ENCODE data around the gene TNFSF9. TPM values are rescaled to one million over a fixed set of nuclear protein-coding genes. Genes with fewer than 3 reads are reported as not detected.
A peak's percentile ranks its signal among the peaks of the same experiment; 100 is the strongest.

TNFSF9 gene
- total RNA-seq, 2 experiments from 2014 or later: 1.3 to 1.5 TPM

GRCh38 chr19:6514089-6514488, 16.7 kb upstream of the TNFSF9 start:
- no peak overlapping the region for H3K27ac Mint-ChIP-seq
- CTCF ChIA-PET: interaction anchor here (0.7 kb wide), 2 partner anchors 33 to 456 kb away, joined by 3 to 5 read pairs; partner anchors contain the start of gene DENND1C
- no peak overlapping the region for H3K4me3 Mint-ChIP-seq
- no peaks in the 10 kb centered on the region for H3K9me3 Mint-ChIP-seq
- H3K36me3 Mint-ChIP-seq (ENCODE audit: low read depth): no peaks in the 10 kb centered on the region
- H3K27me3 Mint-ChIP-seq (ENCODE audit: low read depth): no peaks in the 10 kb centered on the region
- intact Hi-C loops (cut with micrococcal nuclease): no loop called here
- peaks cover 24% of the 10 kb centered on the region for H3K4me1 Mint-ChIP-seq (ENCODE audit: low read depth)
- DNase-seq: no peak

DNA sequence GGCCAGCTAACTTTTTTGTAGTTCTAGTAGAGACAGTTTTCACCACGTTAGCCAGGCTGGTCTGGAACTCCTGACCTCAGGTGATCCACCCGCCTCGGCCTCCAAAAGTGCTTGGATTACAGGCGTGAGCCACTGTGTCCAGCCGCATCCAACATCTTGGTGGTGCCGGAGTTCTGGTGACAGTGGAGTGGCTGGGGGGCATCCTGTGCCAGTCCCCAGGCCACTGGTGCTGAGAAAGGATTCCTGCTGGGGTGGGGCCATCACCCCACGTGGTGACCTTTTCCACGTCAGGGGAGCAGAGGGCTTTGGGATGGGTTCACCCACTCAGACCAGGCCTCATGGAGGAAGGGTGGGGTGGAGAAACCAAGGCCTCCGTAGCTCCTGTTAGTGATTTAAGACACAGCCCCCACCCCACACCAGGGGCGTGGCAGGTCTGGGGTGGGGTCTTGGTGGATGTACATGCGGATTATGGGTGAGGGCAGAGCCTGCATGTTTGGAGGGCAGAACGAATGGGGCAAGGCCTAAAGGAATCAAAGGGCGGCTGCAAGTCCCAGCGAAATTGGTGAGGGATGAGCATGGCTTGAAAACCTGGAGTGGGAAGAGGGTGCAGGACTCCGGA, 15.8 kb upstream of the TNFSF9 start:
- peaks cover 27% of the 10 kb centered on the region for H3K4me1 Mint-ChIP-seq (ENCODE audit: low read depth)
- no peak overlapping the region for H3K27ac Mint-ChIP-seq

GRCh38 chr19:6516018-6516658, 14.7 kb upstream of the TNFSF9 start:
- no peaks in the 10 kb centered on the region for H3K27me3 Mint-ChIP-seq (ENCODE audit: low read depth)
- peak; percentile 89 for DNase-seq
- H3K36me3 Mint-ChIP-seq (ENCODE audit: low read depth): no peaks in the 10 kb centered on the region
- peak overlapping the region; percentile 89 for H3K4me3 Mint-ChIP-seq
- H3K27ac Mint-ChIP-seq: no peak overlapping the region
- intact Hi-C loops (cut with micrococcal nuclease): loop anchor here (1.0 to 5.0 kb wide), 7 partner anchors 15 to 347 kb away; partner anchors contain the start of genes SH2D3A and TNFSF9
- peaks cover 27% of the 10 kb centered on the region for H3K4me1 Mint-ChIP-seq (ENCODE audit: low read depth)
- H3K9me3 Mint-ChIP-seq: no peaks in the 10 kb centered on the region
- CTCF ChIA-PET: interaction anchor here (0.6 to 2.7 kb wide), 21 partner anchors 9 to 374 kb away, joined by 3 to 17 read pairs (median 4); partner anchors contain the start of genes GPR108, TNFSF9 and VAV1

More for the DNA sequence above, 15.8 kb upstream of the TNFSF9 start:
- H3K36me3 Mint-ChIP-seq (ENCODE audit: low read depth): no peaks in the 10 kb centered on the region
- intact Hi-C loops (cut with micrococcal nuclease): loop anchor here (5.0 kb wide), 2 partner anchors 102 to 237 kb away; no protein-coding TSS in a partner anchor
- no peak for DNase-seq
- no peaks in the 10 kb centered on the region for H3K9me3 Mint-ChIP-seq
- H3K27me3 Mint-ChIP-seq (ENCODE audit: low read depth): no peaks in the 10 kb centered on the region
- CTCF ChIA-PET: no interaction called here
- H3K4me3 Mint-ChIP-seq: peak overlapping the region; percentile 19

GRCh38 chr19:6516659-6517291, 14.1 kb upstream of the TNFSF9 start:
- Mint-ChIP-seq H3K4me1 (ENCODE audit: low read depth) (peaks cover 27% of the 10 kb centered on the region), H3K27me3 (ENCODE audit: low read depth) (no peaks in the 10 kb centered on the region), H3K36me3 (ENCODE audit: low read depth) (no peaks in the 10 kb centered on the region), H3K27ac (peak overlapping the region; percentile 80), H3K9me3 (no peaks in the 10 kb centered on the region), H3K4me3 (peak overlapping the region; percentile 89)
- intact Hi-C loops (cut with micrococcal nuclease): loop anchor here (1.0 to 5.0 kb wide), 9 partner anchors 14 to 347 kb away; partner anchors contain the start of genes SH2D3A and TNFSF9
- CTCF ChIA-PET: interaction anchor here (0.6 to 2.7 kb wide), 22 partner anchors 9 to 373 kb away, joined by 3 to 17 read pairs (median 4); partner anchors contain the start of genes GPR108, TNFSF9 and VAV1
- DNase-seq: peak; percentile 96

- CTCF ChIA-PET: interaction anchor here (0.6 to 2.7 kb wide), 6 partner anchors 67 to 349 kb away, joined by 3 to 17 read pairs (median 6); partner anchors contain the start of gene GPR108
- peaks cover 32% of the 10 kb centered on the region for H3K4me1 Mint-ChIP-seq (ENCODE audit: low read depth)
- no peaks in the 10 kb centered on the region for H3K36me3 Mint-ChIP-seq (ENCODE audit: low read depth)
- H3K9me3 Mint-ChIP-seq: no peaks in the 10 kb centered on the region
- DNase-seq: peak; percentile 72
- peak overlapping the region; percentile 20 for H3K4me3 Mint-ChIP-seq
- intact Hi-C loops (cut with micrococcal nuclease): loop anchor here (1.0 to 5.0 kb wide), 4 partner anchors 99 to 234 kb away; partner anchors contain the start of gene TNFSF14
- H3K27ac Mint-ChIP-seq: peak overlapping the region; percentile 54
- no peaks in the 10 kb centered on the region for H3K27me3 Mint-ChIP-seq (ENCODE audit: low read depth)
Observed at GRCh38 chr19:6518145-6518911, 12.5 kb upstream of the TNFSF9 start.

DNA sequence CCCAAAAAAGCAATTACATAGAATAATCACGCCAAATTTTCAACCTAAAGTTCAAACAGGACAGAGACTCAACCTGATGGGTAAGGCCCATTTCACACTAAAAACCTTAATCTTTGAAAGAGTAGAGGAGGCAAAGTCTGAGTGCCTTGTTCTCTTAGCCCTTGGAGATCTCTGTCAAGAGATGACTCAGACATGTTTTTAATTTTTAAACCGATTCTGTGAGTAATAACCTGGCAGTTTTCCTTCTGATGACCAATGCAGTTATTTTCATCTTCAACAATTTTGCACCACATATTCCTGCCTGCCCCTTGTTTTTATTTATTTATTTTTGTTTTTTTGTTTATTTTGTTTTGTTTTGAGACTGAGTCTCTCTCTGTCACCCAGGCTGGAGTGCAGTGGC, 11.5 kb upstream of the TNFSF9 start:
- CTCF ChIA-PET: interaction anchor here (0.7 to 0.9 kb wide), 2 partner anchors 66 to 255 kb away, joined by 3 to 6 read pairs; no protein-coding TSS in a partner anchor
- no peak overlapping the region for H3K4me3 Mint-ChIP-seq
- intact Hi-C loops (cut with micrococcal nuclease): loop anchor here (2.0 to 5.0 kb wide), 3 partner anchors 98 to 233 kb away; partner anchors contain the start of gene TNFSF14
- DNase-seq: no peak
- H3K4me1 Mint-ChIP-seq (ENCODE audit: low read depth): peaks cover 32% of the 10 kb centered on the region
- no peaks in the 10 kb centered on the region for H3K9me3 Mint-ChIP-seq
- no peak overlapping the region for H3K27ac Mint-ChIP-seq
- no peaks in the 10 kb centered on the region for H3K27me3 Mint-ChIP-seq (ENCODE audit: low read depth)
- H3K36me3 Mint-ChIP-seq (ENCODE audit: low read depth): no peaks in the 10 kb centered on the region

GRCh38 chr19:6521718-6522646, 8.8 kb upstream of the TNFSF9 start:
- no peaks in the 10 kb centered on the region for H3K36me3 Mint-ChIP-seq (ENCODE audit: low read depth)
- H3K4me1 Mint-ChIP-seq (ENCODE audit: low read depth): peaks cover 25% of the 10 kb centered on the region
- no peak overlapping the region for H3K4me3 Mint-ChIP-seq
- no peaks in the 10 kb centered on the region for H3K27me3 Mint-ChIP-seq (ENCODE audit: low read depth)
- no peaks in the 10 kb centered on the region for H3K9me3 Mint-ChIP-seq
- no peak overlapping the region for H3K27ac Mint-ChIP-seq
- intact Hi-C loops (cut with micrococcal nuclease): no loop called here
- DNase-seq: peak; percentile 47
- CTCF ChIA-PET: interaction anchor here (0.6 kb wide), 1 partner anchor 835 kb away, joined by 3 read pairs; no protein-coding TSS in a partner anchor

DNA sequence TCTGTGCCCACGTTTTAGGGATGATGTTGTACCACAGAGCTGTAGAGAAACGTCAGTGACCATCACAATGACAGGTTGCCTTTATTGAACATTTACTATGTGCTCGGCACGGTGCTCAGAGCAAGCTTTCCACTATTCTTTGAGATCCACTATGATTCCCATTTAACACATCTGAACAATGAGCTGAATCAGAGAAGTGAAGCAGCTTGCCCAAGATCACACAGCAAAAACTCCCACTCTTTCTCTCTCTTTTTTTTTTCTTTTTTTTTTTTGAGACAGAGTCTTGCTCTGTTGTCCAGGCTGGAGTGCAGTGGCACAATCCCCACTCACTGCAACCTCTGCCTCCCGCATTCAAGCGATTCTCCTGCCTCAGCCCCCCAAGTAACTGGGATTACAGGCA, 8.1 kb upstream of the TNFSF9 start:
- no peaks in the 10 kb centered on the region for H3K27me3 Mint-ChIP-seq (ENCODE audit: low read depth)
- DNase-seq: no peak
- CTCF ChIA-PET: interaction anchor here (0.6 kb wide), 1 partner anchor 836 kb away, joined by 3 read pairs; no protein-coding TSS in a partner anchor
- H3K27ac Mint-ChIP-seq: no peak overlapping the region
- intact Hi-C loops (cut with micrococcal nuclease): no loop called here
- H3K9me3 Mint-ChIP-seq: no peaks in the 10 kb centered on the region
- H3K36me3 Mint-ChIP-seq (ENCODE audit: low read depth): no peaks in the 10 kb centered on the region
- H3K4me1 Mint-ChIP-seq (ENCODE audit: low read depth): peaks cover 19% of the 10 kb centered on the region
- H3K4me3 Mint-ChIP-seq: no peak overlapping the region

GRCh38 chr19:6524311-6524710, 6.5 kb upstream of the TNFSF9 start:
- H3K27ac Mint-ChIP-seq: no peak overlapping the region
- no peaks in the 10 kb centered on the region for H3K9me3 Mint-ChIP-seq
- H3K27me3 Mint-ChIP-seq (ENCODE audit: low read depth): peaks cover under 1% of the 10 kb centered on the region
- H3K4me1 Mint-ChIP-seq (ENCODE audit: low read depth): peaks cover 6% of the 10 kb centered on the region
- H3K4me3 Mint-ChIP-seq: no peak overlapping the region
- no peaks in the 10 kb centered on the region for H3K36me3 Mint-ChIP-seq (ENCODE audit: low read depth)
- CTCF ChIA-PET: interaction anchor here (0.6 kb wide), 1 partner anchor 61 kb away, joined by 3 read pairs; no protein-coding TSS in a partner anchor
- no peak for DNase-seq
- intact Hi-C loops (cut with micrococcal nuclease): no loop called here

- H3K27ac Mint-ChIP-seq: no peak overlapping the region
- no peak overlapping the region for H3K4me3 Mint-ChIP-seq
- H3K9me3 Mint-ChIP-seq: no peaks in the 10 kb centered on the region
- CTCF ChIA-PET: interaction anchor here (0.6 kb wide), 1 partner anchor 72 kb away, joined by 4 read pairs; no protein-coding TSS in a partner anchor
- H3K36me3 Mint-ChIP-seq (ENCODE audit: low read depth): no peaks in the 10 kb centered on the region
- H3K27me3 Mint-ChIP-seq (ENCODE audit: low read depth): peaks cover 23% of the 10 kb centered on the region
- peaks cover 26% of the 10 kb centered on the region for H3K4me1 Mint-ChIP-seq (ENCODE audit: low read depth)
- intact Hi-C loops (cut with micrococcal nuclease): no loop called here
- no peak for DNase-seq
Observed at GRCh38 chr19:6527893-6528543, 2.8 kb upstream of the TNFSF9 start.
